Measurements from ENCODE around the gene TYW1B.
"Not testable (repeated sequence)": the region's sequence is repeated elsewhere in the genome, so short reads cannot be mapped to it uniquely, and the experiment has no call there.

TYW1B gene

DNA sequence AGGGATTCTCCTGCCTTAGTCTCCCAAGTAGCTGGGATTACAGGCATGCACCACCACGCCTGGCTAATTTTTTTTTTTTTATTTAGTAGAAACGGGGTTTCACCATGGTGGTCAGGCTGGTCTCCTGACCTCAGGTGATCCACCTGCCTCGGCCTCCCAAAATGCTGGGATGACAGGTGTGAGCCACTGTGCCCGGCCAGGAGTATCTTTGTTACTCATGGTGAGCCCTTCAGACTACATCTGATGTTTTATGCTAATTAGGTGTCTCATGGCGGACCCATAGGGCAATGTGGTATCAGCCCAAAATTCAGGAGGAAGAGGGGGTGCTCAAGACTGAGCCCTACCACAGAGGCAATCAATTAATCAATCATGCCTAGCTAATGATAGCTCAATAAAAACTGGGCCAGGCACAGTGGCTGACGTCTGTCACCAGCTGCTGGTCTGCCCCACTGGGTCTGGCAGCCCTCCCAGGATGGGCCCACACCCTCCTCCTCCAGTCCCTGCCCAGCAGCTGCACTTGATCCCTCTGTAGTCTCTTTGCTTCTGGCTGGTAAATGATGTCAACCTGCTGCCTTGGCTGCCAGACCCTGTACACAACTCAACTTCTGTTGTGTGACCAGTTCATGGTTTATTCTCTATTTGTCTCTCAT lies 37.8 kb downstream of the TYW1B start:
- H3K4me3 Mint-ChIP-seq; H3K9me3 Mint-ChIP-seq; H3K27ac Mint-ChIP-seq; H3K4me1 Mint-ChIP-seq (ENCODE audit: low read depth); DNase-seq; H3K27me3 Mint-ChIP-seq: not testable (repeated sequence)
- H3K36me3 Mint-ChIP-seq (ENCODE audit: low read depth), result peaks cover 44% of the 10 kb centered on the region

DNA sequence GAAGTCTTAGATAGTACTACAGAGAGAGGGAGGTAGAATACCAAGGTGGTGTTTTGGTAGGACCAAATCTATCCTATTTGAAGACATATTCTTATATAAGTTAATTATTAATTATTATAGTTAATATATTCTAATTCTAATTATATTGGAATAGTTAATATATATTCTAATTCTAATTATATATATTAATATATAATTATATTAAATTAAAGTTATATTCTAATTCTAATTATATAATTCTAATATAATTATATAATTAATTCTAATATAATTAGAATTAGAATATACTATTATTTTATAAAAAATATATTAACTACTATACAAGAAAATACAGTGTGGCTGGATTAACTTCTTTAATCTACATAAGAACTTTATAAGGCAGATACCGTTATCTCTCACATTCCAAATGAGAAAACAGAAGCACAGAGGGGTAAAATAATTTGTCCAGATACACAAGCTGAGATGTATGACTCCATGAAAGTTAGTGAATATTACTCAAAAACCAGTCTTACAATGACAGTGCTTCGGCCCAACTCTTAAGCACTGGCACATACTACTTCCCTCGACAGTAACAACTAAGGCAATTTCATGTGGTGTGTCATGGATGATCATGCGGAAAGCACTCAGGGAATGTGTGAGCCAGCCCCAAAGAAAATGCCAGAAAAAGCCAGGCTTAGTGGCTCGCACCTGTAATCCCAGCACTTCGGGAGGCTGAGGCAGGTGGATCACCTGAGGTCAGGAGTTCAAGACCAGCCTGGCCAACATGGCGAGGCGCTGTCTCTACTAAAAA lies 42.6 kb downstream of the TYW1B start:
- Mint-ChIP-seq H3K4me3 (no peak overlapping the region), H3K27ac (no peak overlapping the region), H3K36me3 (ENCODE audit: low read depth) (peaks cover 9% of the 10 kb centered on the region), H3K4me1 (ENCODE audit: low read depth) (no peaks in the 10 kb centered on the region), H3K9me3 (no peaks in the 10 kb centered on the region), H3K27me3 (no peaks in the 10 kb centered on the region)
- DNase-seq, result no peak

DNA sequence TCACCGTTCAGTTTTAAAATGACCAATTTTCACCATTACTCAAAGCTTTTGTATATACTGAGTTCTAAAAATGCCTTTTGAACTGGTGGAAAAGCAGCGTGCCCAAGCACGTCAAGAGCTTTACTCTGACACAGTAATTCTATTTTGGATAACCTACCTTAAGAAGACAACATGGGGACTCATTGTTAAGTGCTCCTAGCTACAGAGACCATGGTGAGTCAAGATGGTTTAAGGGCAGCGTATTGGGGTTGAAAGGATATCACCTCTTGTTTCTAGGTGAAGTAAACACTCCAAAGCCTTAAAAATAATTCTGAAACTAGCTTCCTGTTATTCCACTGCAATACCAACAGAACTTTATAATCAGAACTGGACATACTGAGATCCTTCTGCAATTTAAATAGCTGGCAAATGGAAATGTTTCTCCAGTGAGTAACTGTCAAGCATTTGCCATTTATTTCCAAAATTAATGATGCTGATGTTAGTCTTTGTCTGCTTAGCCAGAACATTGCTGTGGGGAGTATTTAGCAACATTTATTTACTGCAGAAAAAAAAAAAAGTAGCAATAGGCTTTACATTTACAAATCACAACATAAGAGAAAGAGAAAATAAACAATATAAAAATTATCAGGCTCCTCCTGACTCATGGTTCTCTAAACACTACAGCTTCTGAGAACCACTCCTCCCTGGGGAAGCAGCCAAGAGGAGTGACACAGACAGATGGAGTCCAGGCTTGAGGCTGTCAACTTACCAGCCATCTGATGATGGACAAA lies 44.2 kb downstream of the TYW1B start:
- not testable (repeated sequence) for H3K36me3 Mint-ChIP-seq (ENCODE audit: low read depth); H3K4me3 Mint-ChIP-seq; H3K27me3 Mint-ChIP-seq; H3K27ac Mint-ChIP-seq; H3K9me3 Mint-ChIP-seq; H3K4me1 Mint-ChIP-seq (ENCODE audit: low read depth); DNase-seq

DNA sequence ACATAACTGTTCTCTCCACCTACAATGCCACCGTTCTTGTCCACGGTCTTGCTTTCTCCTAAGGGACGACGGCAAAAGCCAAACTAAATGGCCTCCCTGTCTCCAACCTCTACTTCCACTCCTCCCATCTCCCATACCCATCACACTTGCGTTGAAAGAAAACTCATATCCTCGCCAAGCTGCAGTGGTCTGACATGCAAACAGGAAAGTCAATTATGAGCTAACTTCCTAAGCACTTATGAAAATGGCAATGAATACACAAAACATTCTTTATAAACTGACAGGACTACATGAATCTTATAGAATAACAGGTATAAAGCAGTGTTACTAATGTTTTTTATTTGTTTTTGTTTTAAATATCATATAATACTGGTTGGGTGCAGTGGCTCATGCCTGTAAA lies 46.4 kb downstream of the TYW1B start:
- DNase-seq, result no peak
- Mint-ChIP-seq H3K4me1 (ENCODE audit: low read depth) (no peaks in the 10 kb centered on the region), H3K27me3 (no peaks in the 10 kb centered on the region), H3K4me3 (no peak overlapping the region), H3K27ac (no peak overlapping the region), H3K9me3 (no peaks in the 10 kb centered on the region), H3K36me3 (ENCODE audit: low read depth) (peaks cover 19% of the 10 kb centered on the region)

DNA sequence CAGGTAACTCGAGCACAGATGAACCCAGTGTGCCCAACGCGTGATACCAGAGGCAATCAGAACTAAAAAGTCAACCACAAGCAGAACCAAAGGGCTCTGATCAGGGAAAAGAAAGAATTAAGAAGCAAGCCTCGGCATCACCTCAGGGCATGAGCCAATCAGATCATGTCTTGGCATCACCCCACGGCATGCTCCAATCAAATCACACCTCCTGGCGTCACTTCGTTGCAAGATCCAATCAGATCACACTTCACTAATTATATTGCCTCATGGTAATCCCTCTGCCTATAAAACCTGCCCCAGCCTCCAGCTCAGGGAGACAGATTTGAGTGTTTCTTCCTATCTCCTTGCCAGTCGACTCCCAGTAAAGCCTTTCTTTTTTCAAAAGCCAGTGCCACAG lies 46.8 kb downstream of the TYW1B start:
- H3K4me3 Mint-ChIP-seq, result no peak overlapping the region
- H3K36me3 Mint-ChIP-seq (ENCODE audit: low read depth), result peaks cover 20% of the 10 kb centered on the region
- no peak for DNase-seq
- no peaks in the 10 kb centered on the region for H3K4me1 Mint-ChIP-seq (ENCODE audit: low read depth)
- H3K27me3 Mint-ChIP-seq, result no peaks in the 10 kb centered on the region
- no peaks in the 10 kb centered on the region for H3K9me3 Mint-ChIP-seq
- no peak overlapping the region for H3K27ac Mint-ChIP-seq

DNA sequence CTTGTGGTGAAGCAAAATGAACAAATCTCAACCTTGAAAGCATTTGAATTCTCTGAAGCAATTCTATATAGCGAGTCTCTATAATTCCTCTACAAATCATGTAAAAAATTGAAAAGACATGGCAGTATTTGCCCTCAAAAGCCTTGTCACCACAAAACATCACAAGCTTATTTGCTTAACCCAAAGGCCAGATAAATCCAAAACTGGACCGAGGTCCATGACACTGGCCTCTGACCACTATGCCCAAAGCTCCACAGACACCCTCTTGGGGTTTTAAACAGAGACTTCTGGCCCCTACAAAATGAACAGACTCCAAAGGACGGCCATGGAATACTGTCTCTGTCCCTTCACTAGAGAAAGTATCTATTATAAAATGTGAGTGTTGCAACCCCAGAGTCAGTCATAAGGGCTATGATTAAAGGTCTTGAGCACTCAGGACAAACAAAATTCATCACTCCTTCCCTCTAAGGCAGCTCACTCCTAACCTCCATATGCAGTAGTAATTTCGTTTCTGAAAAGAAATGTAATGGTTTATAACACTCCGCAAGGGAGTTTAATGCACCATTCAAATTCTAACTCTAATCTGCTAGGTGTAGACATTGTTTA lies 47.6 kb downstream of the TYW1B start:
- H3K4me1 Mint-ChIP-seq (ENCODE audit: low read depth); H3K27me3 Mint-ChIP-seq: not testable (repeated sequence)
- H3K36me3 Mint-ChIP-seq (ENCODE audit: low read depth), result peaks cover 22% of the 10 kb centered on the region

DNA sequence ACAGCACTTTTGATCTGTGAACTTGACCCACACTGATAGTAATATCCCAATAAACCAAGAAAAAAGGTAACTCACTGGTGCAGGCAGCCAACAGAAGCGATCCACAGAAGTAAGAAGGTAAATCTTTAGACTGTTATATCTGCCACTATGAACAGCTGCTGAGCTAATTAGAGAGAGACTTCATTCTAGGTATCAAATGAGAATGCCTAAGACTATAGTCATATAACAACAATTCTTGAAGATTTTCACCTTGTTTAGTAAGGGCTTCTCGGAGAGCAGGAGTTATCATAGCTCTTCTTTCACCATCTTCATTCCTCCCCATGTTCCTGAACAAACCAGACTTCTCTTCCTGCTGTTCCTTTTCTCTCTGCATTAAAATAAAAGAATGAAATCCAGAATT lies 50.8 kb downstream of the TYW1B start:
- H3K27me3 Mint-ChIP-seq; DNase-seq; H3K27ac Mint-ChIP-seq; H3K4me1 Mint-ChIP-seq (ENCODE audit: low read depth); H3K4me3 Mint-ChIP-seq: not testable (repeated sequence)
- H3K36me3 Mint-ChIP-seq (ENCODE audit: low read depth), result peaks cover 48% of the 10 kb centered on the region
- peaks cover 12% of the 10 kb centered on the region for H3K9me3 Mint-ChIP-seq

More for the DNA sequence above, 47.6 kb downstream of the TYW1B start:
- not testable (repeated sequence) for H3K27ac Mint-ChIP-seq, H3K4me3 Mint-ChIP-seq, H3K9me3 Mint-ChIP-seq, DNase-seq

DNA sequence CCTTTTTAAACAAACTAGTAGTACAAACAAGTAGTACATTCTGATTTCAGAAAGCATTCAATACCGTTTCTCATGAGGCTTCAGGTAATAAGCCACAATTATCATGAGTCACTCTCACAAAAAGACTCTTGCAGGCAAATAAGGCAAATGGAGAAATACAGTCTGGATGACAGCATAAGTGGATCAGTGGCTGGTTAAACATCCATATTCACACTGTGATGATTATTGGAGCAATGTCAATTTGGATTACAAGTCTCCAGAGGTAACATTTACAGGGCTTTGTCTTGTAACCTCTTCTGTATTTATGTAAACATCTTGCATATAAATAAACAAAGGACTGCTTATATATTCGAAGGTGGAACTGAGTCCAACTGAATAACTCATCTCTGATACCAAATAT lies 55.4 kb downstream of the TYW1B start:
- not testable (repeated sequence) for DNase-seq; H3K4me3 Mint-ChIP-seq; H3K27me3 Mint-ChIP-seq; H3K27ac Mint-ChIP-seq; H3K4me1 Mint-ChIP-seq (ENCODE audit: low read depth)
- peaks cover 71% of the 10 kb centered on the region for H3K36me3 Mint-ChIP-seq (ENCODE audit: low read depth)
- H3K9me3 Mint-ChIP-seq, result peaks cover 12% of the 10 kb centered on the region

DNA sequence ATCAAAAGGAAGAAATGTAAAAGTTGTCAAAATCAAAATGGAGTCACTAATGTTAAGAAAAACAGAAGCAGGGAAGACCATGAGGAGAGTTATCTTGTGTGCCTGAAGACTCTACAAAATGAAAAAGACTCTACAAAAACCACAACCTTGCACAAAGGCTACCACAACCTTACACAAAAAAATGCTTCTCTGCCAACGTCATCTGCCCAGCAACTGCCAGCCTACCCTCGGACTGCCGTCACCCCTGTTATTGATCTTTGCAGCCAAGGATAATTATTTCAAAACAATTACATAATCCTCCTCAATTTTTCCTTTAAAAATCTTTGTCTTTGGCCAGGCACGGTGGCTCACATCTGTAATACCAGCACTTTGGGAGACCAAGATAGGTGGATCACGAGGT lies 61.0 kb downstream of the TYW1B start:
- not testable (repeated sequence) for H3K27me3 Mint-ChIP-seq; H3K4me1 Mint-ChIP-seq (ENCODE audit: low read depth); H3K27ac Mint-ChIP-seq; DNase-seq; H3K9me3 Mint-ChIP-seq; H3K4me3 Mint-ChIP-seq
- H3K36me3 Mint-ChIP-seq (ENCODE audit: low read depth), result peaks cover 68% of the 10 kb centered on the region

DNA sequence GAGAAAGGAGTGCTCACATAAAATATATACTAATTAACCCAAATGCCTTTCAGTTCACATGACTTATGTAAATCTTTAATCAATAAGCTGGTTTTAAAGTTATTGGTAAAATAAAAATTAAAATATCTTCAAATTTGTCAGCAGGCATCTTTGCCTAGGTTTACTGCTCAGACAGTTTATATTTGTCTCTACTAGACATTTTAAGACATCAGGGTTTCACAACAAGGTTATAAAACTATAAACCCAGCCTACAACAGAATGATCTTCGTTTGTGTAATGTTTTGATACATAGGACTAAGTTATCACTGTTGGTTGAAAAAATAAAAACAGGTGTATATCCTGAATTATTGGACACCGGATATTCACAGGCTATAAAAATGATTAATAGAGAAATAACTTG lies 67.4 kb downstream of the TYW1B start:
- Mint-ChIP-seq H3K4me1 (ENCODE audit: low read depth) (no peaks in the 10 kb centered on the region), H3K4me3 (no peak overlapping the region), H3K9me3 (peaks cover 15% of the 10 kb centered on the region), H3K36me3 (ENCODE audit: low read depth) (peaks cover 83% of the 10 kb centered on the region), H3K27ac (no peak overlapping the region), H3K27me3 (no peaks in the 10 kb centered on the region)
- no peak for DNase-seq

DNA sequence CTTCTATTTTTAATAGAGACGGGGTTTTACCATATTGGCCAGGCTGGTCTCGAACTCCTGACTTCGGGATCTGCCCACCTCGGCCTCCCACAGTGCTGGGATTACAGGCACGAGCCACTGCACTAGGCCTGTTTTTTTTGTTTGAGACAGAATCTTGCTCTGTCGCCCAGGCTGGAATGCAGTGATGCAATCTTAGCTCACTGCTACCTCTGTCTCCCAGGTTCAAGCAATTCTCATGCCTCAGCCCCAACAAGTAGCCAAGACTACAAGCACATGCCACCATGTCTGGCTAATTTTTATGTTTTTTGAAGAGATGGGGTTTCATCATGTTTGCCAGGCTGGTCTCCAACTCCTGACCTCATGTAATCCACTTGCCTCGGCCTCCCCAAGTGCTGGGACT lies 73.7 kb downstream of the TYW1B start:
- H3K27me3 Mint-ChIP-seq, result no peaks in the 10 kb centered on the region
- H3K9me3 Mint-ChIP-seq, result peaks cover 13% of the 10 kb centered on the region
- H3K36me3 Mint-ChIP-seq (ENCODE audit: low read depth), result peaks cover 69% of the 10 kb centered on the region
- H3K27ac Mint-ChIP-seq, result no peak overlapping the region
- H3K4me1 Mint-ChIP-seq (ENCODE audit: low read depth), result no peaks in the 10 kb centered on the region
- H3K4me3 Mint-ChIP-seq, result no peak overlapping the region
- DNase-seq, result no peak

DNA sequence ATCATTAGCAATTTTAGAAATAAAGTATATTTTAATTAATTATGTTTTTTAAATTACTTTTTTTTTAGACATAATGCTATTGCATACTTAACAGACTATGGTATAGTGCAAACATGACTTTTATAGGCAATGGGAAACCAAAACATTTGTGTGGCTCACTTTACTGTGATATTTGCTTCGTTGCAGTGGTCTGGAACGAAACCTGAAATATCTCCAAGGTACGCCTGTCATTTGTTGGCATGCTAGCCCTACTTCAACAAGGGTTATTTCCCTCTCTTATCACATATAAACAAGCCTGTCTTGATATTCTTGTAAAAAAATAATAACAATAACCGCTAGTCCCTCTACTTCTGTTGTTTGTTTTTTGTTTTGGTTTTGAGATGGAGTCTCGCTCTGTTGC lies 74.2 kb downstream of the TYW1B start:
- H3K27ac Mint-ChIP-seq, result no peak overlapping the region
- DNase-seq, result no peak
- H3K9me3 Mint-ChIP-seq, result peaks cover 11% of the 10 kb centered on the region
- H3K27me3 Mint-ChIP-seq, result no peaks in the 10 kb centered on the region
- no peaks in the 10 kb centered on the region for H3K4me1 Mint-ChIP-seq (ENCODE audit: low read depth)
- H3K4me3 Mint-ChIP-seq, result no peak overlapping the region
- peaks cover 66% of the 10 kb centered on the region for H3K36me3 Mint-ChIP-seq (ENCODE audit: low read depth)

DNA sequence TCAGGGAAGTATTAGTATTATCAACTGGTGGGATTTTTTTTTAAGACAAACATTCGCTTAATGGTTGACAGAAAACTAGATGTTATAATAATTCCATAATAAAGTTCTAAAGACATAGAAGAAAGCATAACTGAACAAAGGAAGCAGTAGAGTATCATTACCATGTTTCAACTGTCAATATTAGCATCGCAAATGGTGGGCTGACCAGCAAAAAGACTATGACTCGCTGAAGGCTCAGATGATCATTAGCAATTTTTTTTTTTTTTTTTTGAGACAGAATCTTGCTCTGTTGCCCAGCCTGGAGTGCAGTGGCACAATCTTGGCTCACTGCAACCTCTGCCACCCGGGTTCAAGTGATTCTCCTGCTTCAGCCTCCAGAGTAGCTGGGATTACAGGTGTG lies 74.8 kb downstream of the TYW1B start:
- H3K36me3 Mint-ChIP-seq (ENCODE audit: low read depth), result peaks cover 64% of the 10 kb centered on the region
- not testable (repeated sequence) for H3K27me3 Mint-ChIP-seq; H3K4me1 Mint-ChIP-seq (ENCODE audit: low read depth); H3K27ac Mint-ChIP-seq; H3K9me3 Mint-ChIP-seq; DNase-seq; H3K4me3 Mint-ChIP-seq

DNA sequence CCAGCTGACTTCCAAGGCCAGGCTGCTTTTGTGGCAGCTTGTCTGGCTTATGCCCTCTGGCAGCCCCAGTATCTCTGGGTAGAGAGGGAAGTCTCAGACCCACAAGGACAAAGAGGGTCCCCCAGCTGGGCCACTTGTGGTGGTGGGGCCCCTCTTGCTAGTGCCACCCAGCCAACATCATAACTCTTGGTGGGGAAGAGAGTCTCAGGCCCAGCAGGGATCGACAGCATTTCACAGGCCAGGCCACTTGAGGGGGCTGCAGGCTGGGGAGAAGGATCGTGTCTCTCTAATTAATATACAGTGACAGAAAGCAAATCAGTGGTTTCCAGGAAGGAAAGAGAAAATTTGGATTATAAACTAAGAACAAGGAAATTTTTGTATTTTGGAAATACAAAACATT lies 76.0 kb downstream of the TYW1B start:
- Mint-ChIP-seq H3K4me1 (ENCODE audit: low read depth) (no peaks in the 10 kb centered on the region), H3K4me3 (no peak overlapping the region)

DNA sequence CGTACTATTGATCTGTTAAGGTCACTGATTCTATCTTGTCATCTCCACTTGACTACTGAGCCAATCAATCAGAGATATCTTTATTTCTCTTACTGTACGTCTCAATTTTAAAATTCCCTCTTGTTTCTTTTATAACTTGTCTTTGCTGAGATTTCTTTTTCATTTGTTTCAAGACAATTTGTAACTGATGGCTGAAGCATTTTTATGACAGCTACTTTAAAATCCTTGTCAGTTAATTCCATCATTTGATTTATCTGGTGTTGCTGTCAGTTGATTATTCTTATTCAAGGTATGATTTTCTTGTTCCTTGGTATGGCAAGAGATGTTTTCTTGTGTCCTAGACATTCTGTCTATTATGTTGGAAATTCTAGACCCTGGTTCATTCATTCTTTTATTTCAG lies 76.6 kb downstream of the TYW1B start:
- H3K4me1 Mint-ChIP-seq (ENCODE audit: low read depth), result no peaks in the 10 kb centered on the region
- peaks cover 60% of the 10 kb centered on the region for H3K36me3 Mint-ChIP-seq (ENCODE audit: low read depth)
- H3K9me3 Mint-ChIP-seq, result peaks cover 9% of the 10 kb centered on the region
- no peak overlapping the region for H3K27ac Mint-ChIP-seq
- no peak for DNase-seq
- H3K27me3 Mint-ChIP-seq, result no peaks in the 10 kb centered on the region
- no peak overlapping the region for H3K4me3 Mint-ChIP-seq

More for the DNA sequence above, 76.0 kb downstream of the TYW1B start:
- no peak overlapping the region for H3K27ac Mint-ChIP-seq
- no peak for DNase-seq
- no peaks in the 10 kb centered on the region for H3K27me3 Mint-ChIP-seq
- peaks cover 60% of the 10 kb centered on the region for H3K36me3 Mint-ChIP-seq (ENCODE audit: low read depth)
- H3K9me3 Mint-ChIP-seq, result peaks cover 9% of the 10 kb centered on the region
